Mesenchymal stem cell (in vitro differentiated cells and primary cell): ENCODE data around the gene POM121C.
"Not testable (repeated sequence)": the region's sequence is repeated elsewhere in the genome, so short reads cannot be mapped to it uniquely, and the experiment has no call there.

Experiments
- DNase-seq: peaks from one replicate; pipeline ENCODE4 v3.0.0-alpha.2; 2013
- H2AFZ ChIP-seq: one replicate; pipeline ENCODE4 v1.6.1; 2013; ENCODE audit warnings: low read depth, mild to moderate bottlenecking, control low read depth, inconsistent platforms, low read length, moderate library complexity
- H2AK5ac ChIP-seq: 2 replicates; pipeline ENCODE4 v1.6.1; 2013; ENCODE audit warnings: low read length, moderate library complexity, mild to moderate bottlenecking, inconsistent platforms; ENCODE audit not compliant: severe bottlenecking
- H2BK120ac ChIP-seq: one replicate; pipeline ENCODE4 v1.6.1; 2013; ENCODE audit warnings: low read depth, mild to moderate bottlenecking, inconsistent platforms, low read length, moderate library complexity
- H2BK12ac ChIP-seq, 2 experiments: one replicate each; pipeline ENCODE4 v1.6.1; 2013; ENCODE audit warnings: inconsistent platforms in 2 of 2, low read length in 2 of 2, mild to moderate bottlenecking in 2 of 2, moderate library complexity in 2 of 2, control low read depth in 1 of 2
- H2BK15ac ChIP-seq: one replicate; pipeline ENCODE4 v1.6.1; 2013; ENCODE audit warnings: mild to moderate bottlenecking, low read depth, inconsistent platforms; ENCODE audit not compliant: poor library complexity, severe bottlenecking
- H2BK5ac ChIP-seq: 2 replicates; pipeline ENCODE4 v1.6.1; 2013; ENCODE audit warnings: low read depth, mild to moderate bottlenecking, low read length, control low read depth, inconsistent platforms; ENCODE audit not compliant: poor library complexity, severe bottlenecking
- H3K14ac ChIP-seq, 2 experiments: one replicate each; pipeline ENCODE4 v1.6.1; 2013; ENCODE audit warnings: inconsistent platforms in 2 of 2, low read length in 2 of 2, control low read depth in 1 of 2, mild to moderate bottlenecking in 1 of 2, moderate library complexity in 1 of 2
- H3K18ac ChIP-seq, 2 experiments: one replicate each; pipeline ENCODE4 v1.6.1; 2013; ENCODE audit warnings: inconsistent platforms in 2 of 2, low read length in 2 of 2, control low read depth in 1 of 2, low read depth in 1 of 2, mild to moderate bottlenecking in 1 of 2
- H3K23ac ChIP-seq, 2 experiments: one replicate each; pipeline ENCODE4 v1.6.1; 2013; ENCODE audit warnings: inconsistent platforms in 2 of 2, low read length in 2 of 2, mild to moderate bottlenecking in 2 of 2, moderate library complexity in 2 of 2, control low read depth in 1 of 2
- H3K27ac ChIP-seq: 2 replicates; pipeline ENCODE4 v1.5.1; 2013; ENCODE audit warnings: mild to moderate bottlenecking, moderate library complexity, low read length, control low read depth, inconsistent platforms; ENCODE audit not compliant: poor library complexity, severe bottlenecking
- H3K27me3 ChIP-seq, 2 experiments: 2 replicates each; pipeline versions ENCODE4 v1.6.1 to v1.7.0; 2013; ENCODE audit warnings: low read length in 2 of 2, mild to moderate bottlenecking in 2 of 2, moderate library complexity in 2 of 2, control low read depth in 1 of 2, inconsistent platforms in 1 of 2; ENCODE audit not compliant: control insufficient read depth in 1 of 2, insufficient read depth in 1 of 2
- H3K36me3 ChIP-seq, 2 experiments: 2 replicates each; pipeline versions ENCODE4 v1.6.1 to v1.7.0; 2013; ENCODE audit warnings: low read length in 2 of 2, control low read depth in 1 of 2, inconsistent platforms in 1 of 2, low read depth in 1 of 2, mild to moderate bottlenecking in 1 of 2; ENCODE audit not compliant: insufficient read depth in 2 of 2, control insufficient read depth in 1 of 2
- H3K4ac ChIP-seq, 2 experiments: one replicate each; pipeline ENCODE4 v1.6.1; 2013; ENCODE audit warnings: inconsistent platforms in 2 of 2, low read length in 2 of 2, mild to moderate bottlenecking in 2 of 2, moderate library complexity in 2 of 2, control low read depth in 1 of 2, low read depth in 1 of 2
- H3K4me1 ChIP-seq: 2 replicates; pipeline ENCODE4 v1.6.1; 2013; ENCODE audit warnings: low read depth, low read length, control low read depth; ENCODE audit not compliant: control insufficient read depth, insufficient read depth
- H3K4me2 ChIP-seq: 2 replicates; pipeline ENCODE4 v1.6.1; 2013; ENCODE audit warnings: low read length, mild to moderate bottlenecking, inconsistent platforms; ENCODE audit not compliant: poor library complexity, severe bottlenecking
- H3K4me3 ChIP-seq, 2 experiments: 2 replicates each; pipeline versions ENCODE4 v1.5.1 to v1.7.0; 2013; ENCODE audit warnings: low read length in 2 of 2, mild to moderate bottlenecking in 2 of 2, control low read depth in 1 of 2, low read depth in 1 of 2; ENCODE audit not compliant: insufficient read depth in 1 of 2
- H3K79me1 ChIP-seq: replicated peaks from 2 replicates; pipeline ENCODE4 v1.6.1; 2013; ENCODE audit warnings: mild to moderate bottlenecking, control low read depth, low read length, inconsistent platforms; ENCODE audit not compliant: poor library complexity, severe bottlenecking
- H3K9ac ChIP-seq: 2 replicates; pipeline ENCODE4 v1.7.0; 2013; ENCODE audit warnings: mild to moderate bottlenecking, low read length, moderate library complexity
- H3K9me3 ChIP-seq: 2 replicates; pipeline ENCODE4 v1.7.0; 2013; ENCODE audit warnings: mild to moderate bottlenecking, low read length; ENCODE audit not compliant: control insufficient read depth
- H4K8ac ChIP-seq: one replicate; pipeline ENCODE4 v1.6.1; 2013; ENCODE audit warnings: inconsistent platforms, mild to moderate bottlenecking, low read length, moderate library complexity
- H4K91ac ChIP-seq: one replicate; pipeline ENCODE4 v1.6.1; 2013; ENCODE audit warnings: mild to moderate bottlenecking, low read length, inconsistent platforms
- WGBS: methylation state at CpG from one replicate; pipeline ENCODE4 v1.1.7; 2013; ENCODE audit warnings: mixed read lengths; 5-methylcytosine and 5-hydroxymethylcytosine counted together

Gene POM121C

GRCh38 chr7:75477457-75477856 is 8.6 kb downstream of the POM121C start:
- not testable (repeated sequence) for H2BK5ac ChIP-seq, H3K9ac ChIP-seq, H4K8ac ChIP-seq, H3K4ac ChIP-seq, H3K4me3 ChIP-seq, H2BK15ac ChIP-seq, DNase-seq, H3K4me1 ChIP-seq, H3K18ac ChIP-seq, H3K4me2 ChIP-seq, H2AK5ac ChIP-seq, H4K91ac ChIP-seq, H3K79me1 ChIP-seq, H3K14ac ChIP-seq, H3K27ac ChIP-seq, H2BK120ac ChIP-seq, H2BK12ac ChIP-seq, H3K27me3 ChIP-seq, H2AFZ ChIP-seq, H3K9me3 ChIP-seq, H3K23ac ChIP-seq
- H3K36me3 ChIP-seq, result peaks cover 2 to 19% of the 10 kb centered on the region in 2 experiments

DNA sequence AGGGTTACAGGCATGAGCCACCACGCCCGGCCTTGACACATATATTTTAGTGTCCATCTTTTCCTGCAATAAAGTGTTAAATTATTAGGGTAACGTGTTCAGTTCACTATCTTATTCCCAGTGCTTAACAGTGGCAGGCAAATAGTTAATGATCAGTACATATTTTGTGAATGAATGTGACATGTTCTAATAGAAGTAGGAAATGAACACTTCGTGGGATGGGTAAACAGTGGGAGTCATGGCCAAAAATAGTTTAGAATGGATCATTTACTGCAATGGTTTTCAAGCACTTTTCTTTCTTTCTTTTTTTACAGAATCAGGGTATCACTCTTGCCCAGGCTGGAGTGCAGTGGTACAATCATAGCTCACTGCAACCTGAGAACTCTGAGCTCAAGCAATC is 15.9 kb downstream of the POM121C start:
- not testable (repeated sequence) for H3K27me3 ChIP-seq, H2AFZ ChIP-seq, H3K4me1 ChIP-seq, H2BK15ac ChIP-seq, H2BK5ac ChIP-seq, H3K18ac ChIP-seq, DNase-seq, H3K9ac ChIP-seq, H3K4me3 ChIP-seq, H3K79me1 ChIP-seq, H3K27ac ChIP-seq, H3K23ac ChIP-seq, H4K8ac ChIP-seq, H3K4ac ChIP-seq, H3K14ac ChIP-seq, H3K4me2 ChIP-seq, H2AK5ac ChIP-seq, H2BK120ac ChIP-seq, H3K9me3 ChIP-seq, H4K91ac ChIP-seq, H2BK12ac ChIP-seq
- H3K36me3 ChIP-seq, result peaks cover 14 to 29% of the 10 kb centered on the region in 2 experiments
- 80% methylated on average over 1 of the region's 4 CpGs for WGBS

DNA sequence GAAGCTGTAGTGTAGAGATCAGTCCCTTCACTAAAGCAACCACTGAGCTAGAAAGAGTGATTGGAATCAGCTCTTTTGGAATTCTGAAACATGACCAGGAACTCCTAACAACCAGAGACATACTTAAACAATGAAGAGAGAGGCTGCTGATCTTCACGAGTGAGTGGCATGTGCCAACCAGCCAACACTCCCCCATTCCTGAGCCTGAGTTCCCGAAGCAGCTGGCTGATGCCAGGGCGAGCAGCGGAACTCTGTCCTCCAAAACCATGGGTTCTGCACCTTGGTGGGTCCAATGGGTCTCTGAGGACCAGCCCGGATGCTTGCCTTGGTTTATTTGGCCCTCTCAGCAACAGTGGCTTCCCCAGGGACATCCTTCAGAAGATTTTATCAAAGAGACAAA is 25.6 kb downstream of the POM121C start:
- not testable (repeated sequence) for H3K4me2 ChIP-seq, H3K36me3 ChIP-seq, DNase-seq, H3K27me3 ChIP-seq, H3K18ac ChIP-seq, H3K14ac ChIP-seq, H3K9ac ChIP-seq, H2AK5ac ChIP-seq, H3K9me3 ChIP-seq, H3K4me3 ChIP-seq, H2BK120ac ChIP-seq, H2BK12ac ChIP-seq, H2BK15ac ChIP-seq, H3K23ac ChIP-seq, H3K27ac ChIP-seq, H3K79me1 ChIP-seq, H2BK5ac ChIP-seq, H4K8ac ChIP-seq, H2AFZ ChIP-seq, H3K4me1 ChIP-seq, H4K91ac ChIP-seq, H3K4ac ChIP-seq
- WGBS, result no CpG with 5 or more reads among the region's 5 CpGs

DNA sequence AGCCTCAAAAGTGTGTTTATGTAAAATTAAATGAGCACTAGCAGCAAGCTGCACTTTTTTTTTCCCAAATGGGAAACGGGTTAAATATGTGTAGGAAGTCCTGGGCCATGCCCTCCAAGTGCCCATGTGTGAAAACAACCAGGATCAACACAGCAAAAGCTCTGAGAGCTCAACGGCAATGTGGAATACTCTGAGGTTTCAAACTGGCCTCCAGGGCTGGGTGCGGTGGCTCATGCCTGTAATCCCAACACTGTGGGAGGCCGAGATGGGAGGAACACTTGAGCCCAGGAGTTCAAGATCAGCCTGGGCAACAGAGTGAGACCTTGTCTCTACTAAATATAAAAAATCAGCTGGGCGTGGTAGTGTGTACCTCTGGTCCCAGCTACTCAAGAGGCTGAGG is 28.1 kb downstream of the POM121C start:
- not testable (repeated sequence) for H2BK15ac ChIP-seq, H3K4me3 ChIP-seq, H3K9ac ChIP-seq, H3K4me2 ChIP-seq, H2BK12ac ChIP-seq, H2BK5ac ChIP-seq, H3K18ac ChIP-seq, H4K91ac ChIP-seq, H3K79me1 ChIP-seq, H3K14ac ChIP-seq, H2AK5ac ChIP-seq, H3K27me3 ChIP-seq, H3K27ac ChIP-seq, H3K4ac ChIP-seq, H3K4me1 ChIP-seq, H2BK120ac ChIP-seq, H3K23ac ChIP-seq, DNase-seq, H3K36me3 ChIP-seq, H2AFZ ChIP-seq, H4K8ac ChIP-seq, H3K9me3 ChIP-seq
- WGBS, result no CpG with 5 or more reads among the region's 5 CpGs
